GM10266 (cell line): ENCODE measurements around the gene ICOS.

Source experiments
- DNase-seq: peaks from one replicate; pipeline ENCODE4 v3.0.0; 2012; ENCODE audit errors: extremely low spot score
- TF ChIP-seq, protein P1 (sequence below): IDR thresholded peaks from 2 replicates; pipeline ENCODE4 v1.5.1; 2012; ENCODE audit warnings: mild to moderate bottlenecking, low read depth; ENCODE audit not compliant: control insufficient read depth, insufficient read depth; ENCODE audit errors: missing control alignments

Gene ICOS, protein sequence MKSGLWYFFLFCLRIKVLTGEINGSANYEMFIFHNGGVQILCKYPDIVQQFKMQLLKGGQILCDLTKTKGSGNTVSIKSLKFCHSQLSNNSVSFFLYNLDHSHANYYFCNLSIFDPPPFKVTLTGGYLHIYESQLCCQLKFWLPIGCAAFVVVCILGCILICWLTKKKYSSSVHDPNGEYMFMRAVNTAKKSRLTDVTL

DNA sequence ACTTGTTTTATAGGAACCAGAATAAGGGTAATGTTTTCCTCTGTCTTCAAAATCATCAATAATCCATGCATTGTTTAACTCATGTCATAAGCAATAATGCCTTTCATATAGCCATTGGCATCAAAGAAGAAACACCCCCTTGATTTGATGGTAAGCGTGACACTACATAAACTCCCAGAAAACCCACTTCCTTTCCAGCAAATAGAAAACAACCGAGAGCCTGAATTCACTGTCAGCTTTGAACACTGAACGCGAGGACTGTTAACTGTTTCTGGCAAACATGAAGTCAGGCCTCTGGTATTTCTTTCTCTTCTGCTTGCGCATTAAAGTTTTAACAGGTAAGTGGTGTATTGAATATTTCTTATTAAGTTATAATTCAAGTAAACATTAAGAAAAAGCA, at the start of gene ICOS:
TSS of gene ICOS (plus strand) at position 229 of the 400 bp plus-strand sequence. CDS start at position 281, 52 bp downstream.
- TF ChIP-seq, protein P1, sequence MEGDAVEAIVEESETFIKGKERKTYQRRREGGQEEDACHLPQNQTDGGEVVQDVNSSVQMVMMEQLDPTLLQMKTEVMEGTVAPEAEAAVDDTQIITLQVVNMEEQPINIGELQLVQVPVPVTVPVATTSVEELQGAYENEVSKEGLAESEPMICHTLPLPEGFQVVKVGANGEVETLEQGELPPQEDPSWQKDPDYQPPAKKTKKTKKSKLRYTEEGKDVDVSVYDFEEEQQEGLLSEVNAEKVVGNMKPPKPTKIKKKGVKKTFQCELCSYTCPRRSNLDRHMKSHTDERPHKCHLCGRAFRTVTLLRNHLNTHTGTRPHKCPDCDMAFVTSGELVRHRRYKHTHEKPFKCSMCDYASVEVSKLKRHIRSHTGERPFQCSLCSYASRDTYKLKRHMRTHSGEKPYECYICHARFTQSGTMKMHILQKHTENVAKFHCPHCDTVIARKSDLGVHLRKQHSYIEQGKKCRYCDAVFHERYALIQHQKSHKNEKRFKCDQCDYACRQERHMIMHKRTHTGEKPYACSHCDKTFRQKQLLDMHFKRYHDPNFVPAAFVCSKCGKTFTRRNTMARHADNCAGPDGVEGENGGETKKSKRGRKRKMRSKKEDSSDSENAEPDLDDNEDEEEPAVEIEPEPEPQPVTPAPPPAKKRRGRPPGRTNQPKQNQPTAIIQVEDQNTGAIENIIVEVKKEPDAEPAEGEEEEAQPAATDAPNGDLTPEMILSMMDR = no peak
- no peak for DNase-seq

DNA sequence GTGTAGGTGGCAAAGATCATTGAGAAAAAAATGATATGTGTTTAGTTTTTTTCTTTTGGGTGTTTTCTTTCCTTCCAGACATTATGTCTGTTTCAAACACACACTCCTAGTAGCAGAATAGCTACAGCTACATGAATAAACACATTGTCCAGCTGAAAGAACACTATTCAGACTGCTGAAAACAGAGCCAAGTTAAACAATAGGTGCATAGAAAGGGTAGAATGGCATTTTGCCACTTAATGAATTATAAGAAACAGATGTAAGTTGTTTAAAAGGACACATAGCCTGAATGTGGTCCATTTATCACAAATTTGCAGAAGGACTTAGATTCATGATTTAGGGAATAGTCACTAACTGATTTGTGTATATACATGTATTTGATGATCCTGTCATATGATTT, 48.9 kb upstream of the ICOS start:
- DNase-seq = no peak
- TF ChIP-seq, protein P1 = no peak

DNA sequence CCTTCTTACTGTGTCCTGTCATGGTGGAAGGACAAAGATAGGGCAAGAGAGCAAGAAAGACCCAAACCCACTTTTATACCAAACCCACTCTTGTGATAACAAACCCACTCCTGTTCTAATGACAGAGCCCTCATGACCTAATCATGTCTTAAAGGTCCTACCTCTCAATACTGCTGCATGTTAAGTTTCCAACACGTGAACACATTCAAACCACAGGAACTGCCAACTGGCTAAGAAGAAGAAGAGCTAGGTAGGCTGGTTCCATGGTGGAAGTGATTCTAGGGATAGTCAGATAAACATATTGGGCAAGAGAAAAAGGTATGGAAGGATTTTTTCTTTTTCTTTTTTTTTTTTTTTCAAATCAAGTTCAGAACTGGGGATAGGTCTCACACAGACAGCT, 47.0 kb upstream of the ICOS start:
- no peak for DNase-seq
- TF ChIP-seq, protein P1 = no peak

DNA sequence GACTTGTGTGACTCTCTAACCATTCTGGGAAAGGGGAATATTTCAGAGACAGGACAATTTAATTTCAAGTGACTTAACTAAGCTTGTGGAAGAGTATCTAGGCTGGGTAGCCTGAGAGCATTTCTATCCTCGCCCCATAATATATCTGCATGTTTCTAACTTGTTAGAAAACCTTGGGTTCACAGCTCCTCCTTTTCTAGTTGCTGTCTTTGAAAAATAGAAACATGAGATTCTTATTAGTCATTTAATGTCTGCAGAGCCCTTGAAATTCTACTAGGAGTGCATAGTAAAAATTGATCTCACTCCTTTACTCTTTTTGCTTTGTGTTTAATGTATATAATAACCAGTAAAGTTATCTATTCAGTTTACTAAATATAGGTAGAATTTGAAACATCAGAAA, 46.6 kb upstream of the ICOS start:
- DNase-seq = no peak
- TF ChIP-seq, protein P1 = no peak

DNA sequence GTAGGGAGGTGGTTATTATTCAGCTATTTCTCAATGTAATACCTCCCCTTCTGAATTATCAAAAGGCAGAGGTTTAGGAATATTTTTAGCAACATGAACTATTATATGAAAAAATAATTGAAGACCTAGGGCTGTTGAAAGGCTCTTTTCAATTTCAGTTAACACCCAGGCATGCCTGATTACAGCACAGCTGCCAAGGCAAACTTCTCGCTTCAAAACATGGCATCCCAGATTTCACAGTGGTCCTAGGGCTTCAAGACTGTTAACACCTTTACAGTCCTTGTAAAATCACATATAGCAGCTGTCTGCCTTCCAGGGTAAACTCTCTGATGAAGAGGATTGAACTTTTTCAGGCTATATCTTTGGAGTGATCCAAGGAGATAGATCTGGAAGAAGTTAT, 45.8 kb upstream of the ICOS start:
- no peak for DNase-seq
- TF ChIP-seq, protein P1 = no peak

DNA sequence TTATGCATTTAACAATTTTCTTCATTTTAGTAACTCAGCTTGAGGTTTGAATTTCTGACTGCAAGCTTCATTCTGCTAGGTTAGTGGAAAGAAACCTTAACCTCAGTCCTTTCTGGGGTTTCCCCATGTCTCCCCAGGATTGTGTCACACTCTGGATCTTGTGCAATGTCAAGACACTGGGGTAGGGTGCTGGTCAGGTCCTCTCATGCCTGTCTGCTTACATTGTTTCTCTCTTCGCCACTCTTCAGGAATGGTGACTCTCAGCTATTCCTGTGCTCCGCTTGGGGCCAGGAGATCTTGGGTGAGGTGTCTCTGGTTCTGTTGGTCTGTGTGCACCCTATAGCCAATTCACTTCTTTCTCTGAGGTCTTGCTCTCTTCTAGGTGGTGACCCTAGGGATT, 45.1 kb upstream of the ICOS start:
- TF ChIP-seq, protein P1 = no peak
- no peak for DNase-seq

DNA sequence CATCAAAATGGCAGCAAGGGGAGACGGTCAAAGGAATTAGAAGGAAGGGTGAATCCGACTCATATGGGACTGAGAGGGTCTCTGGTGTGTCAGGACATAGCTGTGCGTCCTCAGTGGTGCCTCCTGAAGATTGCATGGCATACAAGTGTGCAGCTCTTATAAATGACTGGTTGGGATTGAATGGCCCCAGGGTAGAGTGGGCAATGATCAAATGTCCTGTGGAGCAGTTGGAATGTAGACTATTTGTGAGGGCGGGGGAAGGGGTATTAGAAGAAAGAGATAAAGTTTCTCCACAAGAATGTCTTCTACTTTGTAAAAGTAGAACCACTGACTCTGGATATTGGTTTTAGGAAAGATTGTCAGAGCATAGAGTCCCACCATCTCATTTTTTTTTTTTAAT, 44.4 kb upstream of the ICOS start:
- TF ChIP-seq, protein P1 = no peak
- DNase-seq = no peak
